Choroid plexus epithelial cell (primary cell): Measurements from ENCODE around the gene TLE3.
A peak's percentile ranks its signal among the peaks of the same experiment; 100 is the strongest.

Source experiments
- DNase-seq: peaks from one replicate; pipeline ENCODE4 v3.0.0-alpha.2; 2010; ENCODE audit warnings: low read depth
- H3K4me3 ChIP-seq: 2 replicates; pipeline ENCODE4 v1.5.1; 2011; ENCODE audit warnings: low read depth, mild to moderate bottlenecking, control low read depth, low read length, moderate library complexity
- CTCF ChIP-seq: conservative IDR thresholded peaks from 2 replicates; pipeline ENCODE4 v1.5.1; 2011; ENCODE audit warnings: low read depth, mild to moderate bottlenecking, control low read depth, inconsistent platforms, low read length, moderate library complexity

The TLE3 gene

GRCh38 chr15:70035051-70035718, 62.5 kb downstream of the TLE3 start:
- no peak for TF ChIP-seq CTCF
- no peak for DNase-seq
- no peak overlapping the region for H3K4me3 ChIP-seq

- no peak for DNase-seq
- no peak for TF ChIP-seq CTCF
- no peak overlapping the region for H3K4me3 ChIP-seq
Measured at GRCh38 chr15:70034596-70034995, 63.1 kb downstream of the TLE3 start.

GRCh38 chr15:70034141-70034540, 63.6 kb downstream of the TLE3 start:
- no peak overlapping the region for H3K4me3 ChIP-seq
- no peak for TF ChIP-seq CTCF
- DNase-seq = no peak

- TF ChIP-seq CTCF = no peak
- peak; percentile 38 for DNase-seq
- H3K4me3 ChIP-seq = peak overlapping the region; percentile 11
Measured at GRCh38 chr15:70033529-70034140, 64.1 kb downstream of the TLE3 start.

GRCh38 chr15:70033109-70033508, 64.6 kb downstream of the TLE3 start:
- no peak overlapping the region for H3K4me3 ChIP-seq
- TF ChIP-seq CTCF = no peak
- no peak for DNase-seq

GRCh38 chr15:70032509-70032908, 65.2 kb downstream of the TLE3 start:
- no peak for TF ChIP-seq CTCF
- H3K4me3 ChIP-seq = no peak overlapping the region
- DNase-seq = no peak

GRCh38 chr15:70031713-70032112, 66.0 kb downstream of the TLE3 start:
- H3K4me3 ChIP-seq = no peak overlapping the region
- no peak for DNase-seq
- TF ChIP-seq CTCF = no peak
